NB4 (cell line): Measurements from ENCODE around the gene GAB3.

Experiments
- MYC ChIP-seq: IDR thresholded peaks from 2 replicates; pipeline ENCODE4 v1.6.1; 2011; ENCODE audit warnings: low read depth, low read length
- POLR2A ChIP-seq: IDR thresholded peaks from 2 replicates; pipeline ENCODE4 v1.6.1; 2011; ENCODE audit warnings: mild to moderate bottlenecking; ENCODE audit not compliant: insufficient read length; ENCODE audit errors: extremely low read depth
- TF ChIP-seq, protein P1 (sequence below): IDR thresholded peaks from one replicate; pipeline ENCODE4 v1.5.1; 2012; ENCODE audit warnings: low read depth, low read length

DNA sequence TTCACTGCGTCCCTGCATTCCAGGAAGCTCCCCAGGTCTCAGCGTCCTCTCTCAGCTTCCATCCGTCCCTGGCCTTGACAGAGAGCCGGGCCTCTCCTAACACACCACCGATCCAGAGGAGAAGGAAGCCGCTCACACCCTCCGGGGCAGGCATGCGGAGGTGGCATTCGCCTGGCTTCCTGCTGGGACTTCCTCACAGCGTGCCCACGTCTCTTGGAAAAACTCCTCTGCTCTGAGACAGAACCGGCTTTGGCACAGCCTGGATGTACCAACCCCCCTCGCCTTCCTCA lies 100.7 kb downstream of the GAB3 start:
- no peak for TF ChIP-seq MYC
- TF ChIP-seq, protein P1, sequence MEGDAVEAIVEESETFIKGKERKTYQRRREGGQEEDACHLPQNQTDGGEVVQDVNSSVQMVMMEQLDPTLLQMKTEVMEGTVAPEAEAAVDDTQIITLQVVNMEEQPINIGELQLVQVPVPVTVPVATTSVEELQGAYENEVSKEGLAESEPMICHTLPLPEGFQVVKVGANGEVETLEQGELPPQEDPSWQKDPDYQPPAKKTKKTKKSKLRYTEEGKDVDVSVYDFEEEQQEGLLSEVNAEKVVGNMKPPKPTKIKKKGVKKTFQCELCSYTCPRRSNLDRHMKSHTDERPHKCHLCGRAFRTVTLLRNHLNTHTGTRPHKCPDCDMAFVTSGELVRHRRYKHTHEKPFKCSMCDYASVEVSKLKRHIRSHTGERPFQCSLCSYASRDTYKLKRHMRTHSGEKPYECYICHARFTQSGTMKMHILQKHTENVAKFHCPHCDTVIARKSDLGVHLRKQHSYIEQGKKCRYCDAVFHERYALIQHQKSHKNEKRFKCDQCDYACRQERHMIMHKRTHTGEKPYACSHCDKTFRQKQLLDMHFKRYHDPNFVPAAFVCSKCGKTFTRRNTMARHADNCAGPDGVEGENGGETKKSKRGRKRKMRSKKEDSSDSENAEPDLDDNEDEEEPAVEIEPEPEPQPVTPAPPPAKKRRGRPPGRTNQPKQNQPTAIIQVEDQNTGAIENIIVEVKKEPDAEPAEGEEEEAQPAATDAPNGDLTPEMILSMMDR, result no peak
- TF ChIP-seq POLR2A, result no peak
